GM21423 (cell line): ENCODE results near the gene TNNT2.

Experiments used
- ATAC-seq: cut with Tn5 transposase; IDR thresholded peaks from one replicate; pipeline ENCODE4 v1.9.1; 2021; ENCODE audit warnings: mild to moderate bottlenecking, moderate library complexity; ENCODE audit not compliant: unreplicated experiment

The TNNT2 gene

DNA sequence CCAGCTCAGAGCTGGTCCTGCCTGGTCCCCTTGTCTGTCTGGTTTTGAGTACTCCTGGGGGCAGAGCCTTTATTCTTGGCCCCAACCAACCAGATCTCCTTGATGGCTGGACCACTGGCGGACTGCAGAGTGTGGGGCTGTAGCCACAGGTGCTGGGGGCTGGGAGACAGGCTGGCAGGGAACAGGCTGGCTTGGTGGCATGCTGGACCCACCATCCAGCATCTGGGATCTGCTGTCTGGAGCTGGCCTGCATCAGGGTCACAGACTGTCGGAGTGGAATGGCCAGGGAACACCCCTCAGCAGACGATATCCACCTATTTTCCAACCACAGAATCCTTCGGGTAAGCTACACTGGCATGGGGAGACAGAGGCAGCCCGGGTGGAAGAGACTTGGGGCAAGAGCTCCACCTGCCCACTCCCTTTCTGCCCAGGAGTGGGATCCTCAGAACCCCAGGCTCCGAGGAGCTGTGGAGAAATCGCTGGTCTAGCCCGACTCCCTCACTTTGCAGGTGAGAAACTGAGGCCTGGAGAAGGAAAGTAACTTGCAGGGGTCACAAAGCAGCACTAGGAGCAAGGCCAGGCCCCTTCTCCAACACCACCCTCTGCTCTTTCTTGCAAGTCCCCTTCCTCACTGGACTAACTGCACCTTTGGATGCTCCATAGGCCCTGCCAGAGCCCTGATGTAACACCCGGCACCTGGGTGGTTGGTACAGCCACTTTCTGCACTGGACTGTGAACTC, 40.6 kb downstream of the TNNT2 start:
- ATAC-seq = no peak

DNA sequence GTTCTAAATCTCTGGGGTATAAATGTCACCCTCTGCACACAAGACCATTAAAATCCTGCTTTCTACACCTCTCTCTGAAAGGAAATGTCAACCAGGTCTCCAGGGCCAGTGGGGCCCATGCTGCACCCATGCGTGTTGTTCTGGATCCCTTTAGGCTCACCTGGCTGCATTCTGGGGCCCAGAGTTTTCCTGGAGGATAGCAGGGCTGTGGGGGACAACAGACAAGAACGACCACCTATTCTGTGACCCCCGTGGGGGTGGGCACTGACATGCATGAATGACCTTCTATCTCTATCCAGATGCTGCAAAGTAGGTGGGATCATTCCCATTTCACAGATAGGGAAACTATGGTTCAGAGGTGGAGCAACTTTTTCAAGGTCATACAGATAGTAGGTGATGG, 41.6 kb downstream of the TNNT2 start:
- no peak for ATAC-seq

DNA sequence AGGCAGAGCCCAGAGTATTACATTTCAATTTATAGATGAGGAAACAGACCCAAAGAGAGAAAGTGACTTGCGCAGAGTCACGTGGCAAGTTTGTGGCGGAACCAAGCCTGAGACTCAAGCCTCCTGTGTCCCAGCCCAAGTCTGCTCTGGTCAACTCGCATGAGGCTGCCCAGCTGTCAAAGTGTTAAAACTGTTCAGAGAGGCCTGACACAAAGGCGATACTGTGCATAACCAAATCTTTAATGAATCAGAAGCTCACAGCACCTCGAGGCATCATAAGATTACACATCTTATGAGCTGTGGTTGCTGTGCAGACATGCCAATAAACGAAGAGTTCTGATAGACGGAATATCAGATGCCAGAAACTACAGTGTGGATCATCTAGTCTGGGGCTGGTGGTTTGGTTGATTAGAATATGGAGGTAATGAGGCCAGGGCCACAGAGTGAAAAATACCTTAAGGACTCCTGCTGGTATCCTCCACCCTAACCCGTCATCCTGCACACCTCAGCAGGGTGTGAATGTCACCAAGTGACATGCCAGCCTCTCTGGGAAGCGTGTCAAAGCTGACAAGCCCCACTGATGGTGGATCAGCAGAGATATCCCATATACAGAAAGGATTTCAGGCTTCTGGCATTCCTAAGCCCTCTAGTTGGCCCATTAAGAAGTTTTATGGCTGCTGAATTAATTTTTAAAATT, 42.2 kb downstream of the TNNT2 start:
- no peak for ATAC-seq

DNA sequence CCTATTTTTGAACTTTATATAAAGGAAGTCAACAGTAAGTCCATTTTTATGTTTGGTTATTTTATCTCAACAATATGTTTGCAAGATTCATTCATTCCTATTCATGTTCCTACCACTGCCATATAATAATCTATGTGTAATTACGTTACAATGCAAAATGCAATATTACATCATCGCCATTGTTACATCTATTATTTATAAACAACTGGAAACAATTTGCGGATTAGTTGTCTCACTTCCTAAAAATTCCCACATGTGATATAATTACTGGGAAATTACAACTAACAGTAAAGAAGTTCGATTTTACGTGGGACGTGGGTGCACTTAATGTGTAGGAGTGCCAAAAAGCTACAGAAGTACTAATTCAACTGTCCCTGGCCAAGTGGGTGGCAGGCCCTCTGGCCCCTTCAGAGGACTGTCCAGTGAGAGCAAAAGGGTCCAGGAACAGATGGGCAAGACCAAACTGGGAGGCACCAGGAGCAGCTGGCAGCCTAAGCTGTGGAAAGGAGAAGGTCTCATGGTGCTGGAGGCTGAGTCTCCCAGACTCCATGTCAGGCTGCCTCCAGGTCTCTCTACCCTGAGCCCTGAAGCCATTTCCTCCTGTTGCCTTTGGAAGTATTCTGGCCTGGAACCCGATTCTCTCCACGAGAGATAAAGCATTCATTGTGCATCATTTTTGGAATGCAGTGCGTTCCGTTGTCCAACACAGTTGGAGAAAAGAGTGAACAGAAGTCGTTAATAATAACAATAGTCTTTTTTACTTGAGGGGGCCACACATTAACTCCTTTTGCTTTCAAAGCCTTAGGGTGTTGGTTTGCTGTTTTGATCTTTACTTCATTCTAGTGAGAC, 42.9 kb downstream of the TNNT2 start:
- no peak for ATAC-seq

DNA sequence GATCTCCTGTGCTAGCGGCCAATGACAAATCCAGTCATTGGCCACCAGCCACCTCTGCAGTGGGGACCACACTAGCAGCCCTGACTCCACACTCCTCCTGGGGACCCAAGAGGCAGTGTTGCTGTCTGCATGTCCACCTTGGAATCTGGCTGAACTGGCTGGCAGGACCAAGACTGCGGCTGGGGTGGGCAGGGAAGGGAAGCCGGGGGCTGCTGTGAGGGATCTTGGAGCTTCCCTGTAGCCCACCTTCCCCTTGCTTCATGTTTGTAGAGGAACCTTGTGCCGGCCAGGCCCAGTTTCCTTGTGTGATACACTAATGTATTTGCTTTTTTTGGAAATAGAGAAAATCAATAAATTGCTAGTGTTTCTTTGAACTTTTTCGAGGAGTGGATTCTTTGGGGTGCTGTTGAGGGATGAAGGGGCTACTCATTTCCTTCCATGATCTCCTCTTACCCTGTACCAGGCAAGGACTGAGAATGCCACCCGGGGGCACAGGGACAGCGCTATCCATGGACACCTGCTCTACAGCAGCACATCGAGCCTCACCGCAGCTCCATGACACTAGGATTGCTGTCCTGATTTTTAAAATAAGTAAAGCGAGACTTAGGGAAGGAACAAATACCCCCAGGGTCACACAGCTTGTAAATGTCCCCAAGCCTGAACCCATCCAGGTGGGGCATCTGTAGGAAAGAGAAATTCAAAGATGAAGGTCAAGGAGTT, 44.7 kb downstream of the TNNT2 start:
- no peak for ATAC-seq

DNA sequence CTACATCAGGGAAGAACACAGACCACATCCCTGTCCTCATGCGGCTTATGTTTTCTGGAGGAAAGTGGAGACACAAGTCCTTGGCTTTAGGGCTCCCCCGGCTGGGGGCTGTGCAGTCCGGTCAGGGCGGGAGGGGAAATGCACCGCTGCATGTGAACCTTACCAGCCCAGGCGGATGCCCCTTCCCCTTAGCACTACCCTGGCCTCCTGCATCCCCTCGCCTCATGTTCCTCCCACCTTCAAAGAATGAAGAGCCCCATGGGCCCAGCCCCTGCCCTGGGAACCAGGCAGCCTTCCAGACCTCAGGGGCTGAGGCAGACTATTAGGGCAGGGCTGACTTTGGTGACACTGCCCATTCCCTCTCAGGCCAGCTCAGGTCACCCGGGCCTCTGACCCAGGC, 45.5 kb downstream of the TNNT2 start:
- no peak for ATAC-seq

DNA sequence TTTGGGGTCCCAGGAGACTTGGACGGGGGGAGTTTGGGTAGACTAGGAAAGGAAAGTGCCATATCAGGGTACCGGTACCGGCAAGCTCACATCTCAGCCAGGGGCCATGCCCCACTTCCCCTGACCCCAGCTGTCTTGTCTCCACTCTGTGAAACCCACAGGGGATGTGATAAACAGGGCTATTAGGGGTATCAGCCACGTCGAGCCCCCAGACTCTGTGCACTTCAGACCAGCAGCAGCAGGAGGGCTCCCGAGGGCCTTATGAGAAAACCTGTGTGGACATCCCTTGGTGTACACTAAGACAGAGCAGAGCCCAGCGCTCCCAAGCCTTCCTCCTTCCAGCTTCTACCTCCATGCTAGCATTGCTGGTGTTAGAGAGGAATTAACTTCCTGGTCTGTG, 46.3 kb downstream of the TNNT2 start:
- no peak for ATAC-seq

DNA sequence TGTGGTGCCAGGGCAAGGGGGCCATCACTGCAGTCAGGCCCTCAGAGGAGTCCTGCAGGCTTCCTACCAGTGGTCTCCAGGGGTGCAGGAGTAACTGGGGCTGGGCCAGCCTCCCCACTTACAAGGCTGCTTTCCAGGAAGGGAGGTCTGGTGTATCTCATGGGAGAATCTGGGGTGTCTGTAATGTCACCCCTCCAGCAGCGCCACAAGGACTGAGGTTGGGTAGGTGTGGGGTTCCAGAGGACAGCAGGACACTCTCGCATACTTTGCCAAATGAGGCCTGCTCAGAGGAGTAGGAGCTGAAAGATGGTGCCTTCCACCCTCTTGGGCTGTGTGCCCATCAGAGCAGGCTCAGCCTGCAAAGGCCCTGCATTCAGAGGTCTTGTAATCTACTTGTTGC, 46.9 kb downstream of the TNNT2 start:
- no peak for ATAC-seq

DNA sequence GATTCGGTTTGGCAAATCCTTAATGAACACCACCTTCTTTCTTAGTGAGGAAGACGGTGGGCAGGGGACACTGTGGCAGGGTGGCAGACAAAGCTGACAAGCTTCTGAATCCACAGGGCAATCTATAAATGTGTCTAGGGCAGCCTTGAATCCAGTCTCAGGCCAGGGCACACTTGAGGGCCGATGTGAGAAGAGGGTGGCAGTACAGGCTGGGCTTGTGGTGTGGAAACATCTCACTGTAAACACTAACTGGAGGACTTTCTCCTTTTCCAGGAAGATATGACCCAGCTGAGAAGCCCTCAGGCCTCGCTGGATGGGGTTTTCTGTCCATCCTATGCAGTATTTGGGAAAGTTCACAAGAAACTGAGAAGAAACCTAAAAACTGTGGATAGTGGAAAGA, 47.7 kb downstream of the TNNT2 start:
- no peak for ATAC-seq

DNA sequence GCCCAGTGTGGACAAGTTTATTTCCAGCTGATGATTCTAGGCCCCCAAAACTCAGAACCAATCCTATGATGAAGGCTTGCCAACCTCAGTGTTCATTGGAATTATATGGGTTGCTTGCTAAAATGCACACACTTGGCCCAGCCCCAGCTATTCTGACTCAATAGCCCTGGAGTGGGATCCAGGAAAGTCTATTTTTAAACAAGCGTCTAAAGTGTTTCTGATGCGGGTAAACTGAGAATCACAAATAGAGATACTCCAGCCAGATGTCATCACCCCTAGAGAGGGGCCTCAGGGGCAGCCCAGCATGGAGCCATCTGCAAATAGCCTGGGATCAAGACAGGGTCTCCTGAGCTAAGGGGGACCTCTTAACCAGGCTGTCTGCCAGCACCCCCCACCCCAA, 48.2 kb downstream of the TNNT2 start:
- no peak for ATAC-seq

DNA sequence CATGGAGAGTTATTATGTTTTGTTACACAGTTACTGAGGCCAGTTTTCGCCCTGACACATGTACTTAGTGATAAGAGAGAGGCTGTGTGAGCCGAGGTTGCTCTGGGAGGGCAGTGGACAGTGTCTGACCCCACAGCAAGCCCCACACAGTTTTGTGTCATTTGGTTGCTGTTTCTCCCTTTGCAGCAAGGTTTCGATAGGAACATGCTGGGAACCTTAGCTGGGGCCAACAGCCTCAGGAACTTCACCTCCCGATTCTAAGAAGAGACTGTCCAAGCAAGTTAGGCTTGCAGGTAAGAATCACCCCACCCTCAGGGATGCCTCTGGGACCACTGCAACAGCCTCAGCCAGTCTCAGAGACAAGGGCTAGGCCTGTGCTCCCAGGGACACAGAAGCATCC, 48.9 kb downstream of the TNNT2 start:
- ATAC-seq = no peak

DNA sequence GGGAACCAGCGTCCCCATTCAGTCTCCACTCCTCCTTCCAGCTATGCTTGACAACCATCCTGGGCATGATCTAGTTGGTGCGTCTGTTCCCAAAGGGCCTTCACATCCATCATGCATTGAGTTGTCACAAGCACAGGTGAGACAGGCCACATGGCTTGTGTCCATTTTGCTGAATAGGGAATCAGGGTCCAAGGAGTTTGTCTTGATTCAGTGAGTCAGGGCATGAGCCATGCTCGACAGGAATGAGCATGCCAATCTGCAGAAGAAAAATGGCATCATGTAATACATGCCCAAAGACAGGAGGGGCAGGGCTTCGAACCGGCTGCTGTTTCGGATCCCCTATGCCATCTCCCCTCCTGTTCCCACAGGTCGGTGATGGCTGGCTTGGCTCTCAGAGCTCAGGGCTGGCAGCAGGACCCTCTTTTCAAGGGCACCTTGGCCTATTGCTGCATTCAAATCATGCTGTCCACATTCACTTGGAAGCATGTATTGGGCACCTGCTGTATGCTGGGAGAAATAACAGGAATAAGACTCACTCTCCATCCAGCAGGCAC, 49.7 kb downstream of the TNNT2 start:
- no peak for ATAC-seq

DNA sequence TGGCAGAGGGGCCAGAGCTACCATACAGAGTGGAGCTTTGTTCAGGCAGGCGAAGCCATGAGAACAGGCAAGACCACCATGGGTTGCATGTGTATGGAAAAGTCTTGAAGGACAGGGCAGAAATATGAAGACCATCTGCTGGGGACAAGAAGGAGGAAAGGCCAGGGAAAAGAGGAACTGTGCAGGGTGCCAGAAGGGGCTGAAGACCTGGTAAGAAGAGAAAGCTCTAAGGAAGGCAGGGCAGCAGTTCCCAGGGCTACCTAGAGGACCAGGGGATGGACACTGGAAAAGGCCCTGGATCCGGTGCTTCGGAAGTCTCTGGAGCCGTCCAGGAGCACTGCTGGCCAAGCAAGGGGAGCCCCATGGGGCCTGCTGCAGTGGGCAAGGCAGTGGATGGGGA, 50.8 kb downstream of the TNNT2 start:
- ATAC-seq = no peak

DNA sequence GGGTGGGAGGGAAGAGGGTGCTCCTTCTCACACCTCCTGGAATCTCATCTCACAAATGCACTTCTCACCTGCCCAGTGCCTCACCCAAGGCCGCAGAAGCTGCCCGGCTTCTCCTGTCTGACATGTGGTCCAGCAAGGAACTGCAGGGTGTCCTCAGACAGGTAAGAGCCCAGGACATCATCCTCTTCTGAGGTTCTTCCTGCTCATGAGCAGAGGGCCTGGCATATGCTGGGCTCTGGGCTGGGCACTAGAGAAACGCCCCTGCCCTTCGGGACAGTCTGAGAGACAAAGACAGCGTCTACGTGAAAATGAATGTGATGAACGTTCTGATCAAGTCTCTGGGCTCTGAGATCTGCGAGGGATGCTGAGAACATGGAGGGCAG, 51.8 kb downstream of the TNNT2 start:
- no peak for ATAC-seq

DNA sequence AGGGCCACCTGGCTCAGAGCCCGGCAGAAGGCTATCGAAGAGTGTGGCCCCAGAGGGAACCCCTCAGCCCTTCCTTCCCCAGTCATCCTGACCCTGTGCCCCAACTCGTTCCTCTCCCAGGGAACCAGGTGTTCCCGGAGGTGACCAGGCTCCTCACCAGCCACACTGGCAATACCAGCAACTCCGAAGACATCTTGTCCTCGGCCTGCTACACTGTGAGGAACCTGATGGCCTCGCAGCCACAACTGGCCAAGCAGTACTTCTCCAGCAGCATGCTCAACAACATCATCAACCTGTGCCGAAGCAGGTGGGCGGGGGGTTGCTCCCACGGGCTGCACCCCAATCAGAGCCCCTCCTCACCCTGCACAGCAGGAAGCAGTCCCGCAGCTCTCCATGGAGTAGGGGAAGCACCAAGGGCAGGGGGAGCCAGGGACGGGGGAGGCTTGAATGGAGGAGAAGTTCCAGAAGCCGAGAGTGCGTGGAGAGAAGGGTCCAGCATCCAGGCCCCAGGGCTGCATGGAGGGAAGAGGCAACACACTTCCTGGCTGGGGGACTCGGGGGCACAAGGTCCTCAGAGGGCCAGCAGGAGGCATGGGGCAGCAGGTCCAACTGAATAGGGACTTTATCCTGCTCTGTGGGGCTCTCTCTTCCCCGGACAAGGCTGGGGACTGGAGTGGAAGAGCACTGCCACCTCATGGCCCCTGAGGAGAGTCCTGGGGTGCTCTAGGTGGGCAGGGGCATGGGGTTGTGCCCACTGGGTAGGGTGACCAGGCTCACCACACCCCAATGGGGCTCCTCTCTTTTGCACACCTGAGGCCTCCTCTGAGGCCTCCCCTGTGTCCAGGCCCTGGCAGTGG, 52.4 kb downstream of the TNNT2 start:
- ATAC-seq = no peak

DNA sequence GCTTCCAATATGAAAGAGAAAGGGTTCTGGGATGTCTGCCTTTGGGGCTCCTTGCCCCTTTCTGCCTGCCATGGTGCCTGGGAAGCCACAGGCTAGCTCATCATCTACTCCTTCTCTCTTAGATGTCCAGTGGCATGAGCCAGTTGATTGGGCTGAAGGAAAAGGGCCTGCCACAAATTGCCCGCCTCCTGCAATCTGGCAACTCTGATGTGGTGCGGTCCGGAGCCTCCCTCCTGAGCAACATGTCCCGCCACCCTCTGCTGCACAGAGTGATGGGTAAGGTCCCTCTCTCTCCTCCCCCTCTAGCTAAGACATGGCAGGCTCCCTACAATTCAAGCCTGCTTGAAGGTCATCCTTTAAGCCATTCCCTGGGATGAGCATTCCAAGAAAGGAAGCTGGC, 53.2 kb downstream of the TNNT2 start:
- no peak for ATAC-seq

DNA sequence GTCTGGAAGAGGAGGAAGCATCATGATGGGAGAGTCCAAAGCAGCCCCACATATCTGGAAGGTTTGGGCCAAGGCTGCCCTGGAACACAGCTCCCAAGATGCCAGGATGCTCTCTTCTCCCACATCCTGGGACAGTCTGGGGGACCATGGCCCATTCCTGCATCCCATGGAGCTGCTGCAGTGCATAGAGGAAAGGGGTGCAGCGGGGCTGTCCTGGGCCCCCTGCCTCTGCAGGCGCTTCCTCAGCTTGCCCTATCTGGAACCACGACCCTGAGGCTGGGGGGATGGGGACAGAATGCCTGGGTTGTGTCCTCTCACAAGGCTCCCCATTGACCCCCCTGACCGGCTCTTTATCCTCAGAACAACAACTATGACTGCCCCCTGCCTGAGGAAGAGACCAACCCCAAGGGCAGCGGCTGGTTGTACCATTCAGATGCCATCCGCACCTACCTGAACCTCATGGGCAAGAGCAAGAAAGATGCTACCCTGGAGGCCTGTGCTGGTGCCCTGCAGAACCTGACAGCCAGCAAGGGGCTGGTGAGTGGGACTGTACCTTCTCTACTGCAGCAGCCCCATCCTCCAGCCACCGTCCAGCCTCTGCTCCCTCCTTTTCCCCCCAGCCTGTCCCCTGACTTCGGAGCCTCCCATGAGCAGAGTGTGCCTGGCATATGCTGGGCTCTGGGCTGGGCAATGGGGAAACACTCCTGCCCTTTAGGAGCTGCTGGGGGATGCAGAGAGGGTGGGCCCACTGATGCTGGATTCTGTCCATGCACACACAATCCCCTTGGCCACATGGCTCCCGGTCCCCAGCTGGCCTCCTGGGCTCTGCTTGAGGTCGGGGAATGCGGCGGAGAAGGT, 54.6 kb downstream of the TNNT2 start:
- no peak for ATAC-seq

DNA sequence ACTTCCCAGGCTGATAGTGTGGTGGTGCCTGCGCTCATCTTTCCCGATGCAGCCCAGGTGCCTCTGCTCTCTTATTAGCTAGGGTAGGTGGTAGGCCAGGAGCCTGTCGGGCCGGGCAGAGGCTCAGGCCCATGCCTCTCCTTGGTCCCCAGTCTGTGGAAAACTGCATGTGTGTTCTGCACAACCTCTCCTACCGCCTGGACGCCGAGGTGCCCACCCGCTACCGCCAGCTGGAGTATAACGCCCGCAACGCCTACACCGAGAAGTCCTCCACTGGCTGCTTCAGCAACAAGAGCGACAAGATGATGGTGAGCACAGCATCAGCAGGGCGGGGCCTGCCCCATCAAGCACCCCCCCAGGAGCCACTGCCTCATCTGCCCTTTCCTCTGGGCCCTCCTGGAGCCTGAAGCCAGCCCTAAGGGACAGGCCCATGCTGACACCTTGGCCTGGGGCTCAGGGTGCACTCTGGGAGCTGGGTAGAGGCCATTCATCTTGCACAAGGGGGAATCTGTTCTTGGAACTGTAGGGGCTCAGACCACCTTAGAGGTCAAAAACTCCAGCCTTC, 55.6 kb downstream of the TNNT2 start:
- ATAC-seq = no peak
